OCI-LY1 (cell line): Measurements from ENCODE around the gene DTHD1.

Source experiments
- H2AFZ ChIP-seq: fragments of 200-600 bp; sonication (generic), shearing (Covaris generic); 2 replicates; pipeline ENCODE4 v1.6.0; 2014; ENCODE audit warnings: antibody characterized with exemption, mild to moderate bottlenecking, low read length
- H3F3A ChIP-seq: fragments of 200-600 bp; sonication (generic), shearing (Covaris generic); 2 replicates; pipeline ENCODE4 v1.6.0; 2014; ENCODE audit warnings: mild to moderate bottlenecking, antibody characterized with exemption, low read length, moderate library complexity; ENCODE audit not compliant: insufficient read depth
- H3K27ac ChIP-seq: fragments of 200-600 bp; sonication (generic); 2 replicates; pipeline ENCODE4 v1.5.1; 2014; ENCODE audit warnings: low read length, mixed run types, mild to moderate bottlenecking, low read depth; ENCODE audit not compliant: poor library complexity, severe bottlenecking
- H3K27me3 ChIP-seq: fragments of 200-600 bp; sonication (generic); 2 replicates; pipeline ENCODE4 v1.6.0; 2014; ENCODE audit warnings: antibody characterized with exemption, mild to moderate bottlenecking, low read length, moderate library complexity; ENCODE audit not compliant: insufficient read depth
- H3K36me3 ChIP-seq: fragments of 200-600 bp; sonication (generic); 2 replicates; pipeline ENCODE4 v1.6.1; 2014; ENCODE audit warnings: mild to moderate bottlenecking, antibody characterized with exemption, low read length, moderate library complexity, mixed read lengths; ENCODE audit not compliant: insufficient read depth
- H3K4me1 ChIP-seq: fragments of 200-600 bp; sonication (generic); 2 replicates; pipeline ENCODE4 v1.5.1; 2014; ENCODE audit warnings: mild to moderate bottlenecking, low read length, moderate library complexity; ENCODE audit not compliant: insufficient read depth, severe bottlenecking
- H3K4me2 ChIP-seq: fragments of 200-600 bp; sonication (generic), shearing (Covaris generic); 2 replicates; pipeline ENCODE4 v1.6.1; 2014; ENCODE audit warnings: low read length
- H3K4me3 ChIP-seq: fragments of 200-600 bp; sonication (generic); 2 replicates; pipeline ENCODE4 v1.5.1; 2014; ENCODE audit warnings: low read length, low read depth, mild to moderate bottlenecking, mixed read lengths; ENCODE audit not compliant: poor library complexity, severe bottlenecking
- H3K79me2 ChIP-seq: fragments of 200-600 bp; shearing (Covaris generic); 2 replicates; pipeline ENCODE4 v1.6.1; 2016; ENCODE audit warnings: mixed run types, low read length, mixed read lengths; ENCODE audit not compliant: insufficient read depth
- H3K9ac ChIP-seq: fragments of 200-600 bp; sonication (generic), shearing (Covaris generic); 2 replicates; pipeline ENCODE4 v1.6.1; 2014; ENCODE audit warnings: mild to moderate bottlenecking, low read length, mixed read lengths
- H3K9me2 ChIP-seq: fragments of 200-600 bp; sonication (generic), shearing (Covaris generic); 2 replicates; pipeline ENCODE4 v1.6.1; 2014; ENCODE audit warnings: low read depth, mild to moderate bottlenecking, low read length, mixed read lengths
- H3K9me3 ChIP-seq: fragments of 200-600 bp; shearing (Covaris generic); 2 replicates; pipeline ENCODE4 v1.6.1; 2014; ENCODE audit warnings: low read length, mixed read lengths
- H4K20me1 ChIP-seq: fragments of 200-600 bp; sonication (generic), shearing (Covaris generic); 2 replicates; pipeline ENCODE4 v1.6.0; 2016; ENCODE audit warnings: mild to moderate bottlenecking, low read length; ENCODE audit not compliant: insufficient read depth
- CTCF ChIP-seq: fragments of 200-600 bp; sonication (generic), shearing (Covaris generic); IDR thresholded peaks from 2 replicates; pipeline ENCODE4 v1.5.1; 2017; ENCODE audit warnings: mild to moderate bottlenecking, antibody characterized with exemption, low read length, moderate library complexity, mixed read lengths
- EZH2 ChIP-seq: fragments of 200-600 bp; sonication (generic), shearing (Covaris generic); IDR thresholded peaks from 2 replicates; pipeline ENCODE4 v1.8.0; 2017; ENCODE audit warnings: borderline replicate concordance, mixed run types, mild to moderate bottlenecking, antibody characterized with exemption, low read length, moderate library complexity, mixed read lengths

The DTHD1 gene

DNA sequence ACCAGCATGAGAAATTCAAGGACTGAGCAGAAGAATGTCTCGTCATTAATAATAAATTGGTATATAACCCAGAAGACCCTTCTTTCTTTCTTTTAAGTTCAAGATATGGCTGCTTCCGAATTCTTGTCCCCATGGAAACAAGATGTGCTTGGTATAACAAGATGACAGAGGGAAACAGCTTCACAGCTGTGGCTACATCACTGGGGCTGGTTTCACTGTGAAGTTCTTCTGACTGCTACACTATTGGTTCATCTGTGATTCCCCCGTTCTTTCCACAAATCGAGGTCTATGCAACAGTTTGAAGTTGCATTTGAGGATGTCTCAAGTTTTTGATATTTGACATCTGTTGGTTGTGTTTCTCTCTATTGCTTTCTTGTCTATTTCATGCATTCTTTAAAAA is 12.3 kb upstream of the DTHD1 start:
- H2AFZ ChIP-seq: no peak overlapping the region
- H3K9me2 ChIP-seq: no peaks in the 10 kb centered on the region
- TF ChIP-seq EZH2: no peak
- TF ChIP-seq CTCF: no peak
- no peaks in the 10 kb centered on the region for H3F3A ChIP-seq
- H3K79me2 ChIP-seq: no peaks in the 10 kb centered on the region
- no peak overlapping the region for H3K9ac ChIP-seq
- peak overlapping the region; percentile 31; the same call in 1 of the 2 replicates for H3K4me2 ChIP-seq
- peak overlapping the region; percentile 82 for H3K27ac ChIP-seq
- no peak overlapping the region for H3K4me3 ChIP-seq
- peaks cover 80% of the 10 kb centered on the region for H3K4me1 ChIP-seq
- H4K20me1 ChIP-seq: no peaks in the 10 kb centered on the region
- H3K9me3 ChIP-seq: no peaks in the 10 kb centered on the region
- H3K27me3 ChIP-seq: no peaks in the 10 kb centered on the region
- H3K36me3 ChIP-seq: no peaks in the 10 kb centered on the region

GRCh38 chr4:36269533-36270173 is 11.8 kb upstream of the DTHD1 start:
- Histone ChIP-seq H3K4me3 (no peak overlapping the region), H2AFZ (no peak overlapping the region), H3K9me3 (no peaks in the 10 kb centered on the region), H3K79me2 (no peaks in the 10 kb centered on the region), H3K36me3 (no peaks in the 10 kb centered on the region), H4K20me1 (no peaks in the 10 kb centered on the region), H3K27me3 (no peaks in the 10 kb centered on the region), H3K27ac (peak overlapping the region; percentile 82), H3K4me1 (peaks cover 75% of the 10 kb centered on the region), H3K4me2 (peak overlapping the region; percentile 31; the same call in 1 of the 2 replicates), H3K9ac (no peak overlapping the region), H3K9me2 (no peaks in the 10 kb centered on the region), H3F3A (no peaks in the 10 kb centered on the region)
- TF ChIP-seq CTCF: no peak

DNA sequence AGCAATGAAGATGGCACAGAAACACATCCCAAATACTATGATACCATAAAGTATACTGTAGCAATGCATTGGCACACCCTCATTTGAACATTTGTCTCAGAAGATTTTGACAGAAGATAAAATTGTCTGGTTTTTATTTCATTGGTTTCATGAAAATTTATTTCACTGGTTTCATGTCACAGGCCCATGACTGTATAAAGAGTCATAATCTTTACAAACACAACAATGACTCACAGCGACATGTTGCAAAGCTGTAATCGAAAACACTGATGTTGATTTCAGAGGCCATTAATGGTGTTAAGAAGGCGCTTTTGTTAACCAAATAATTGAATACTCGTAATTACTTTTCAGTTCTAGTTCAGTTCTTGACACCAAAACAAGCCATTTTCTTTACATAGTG is 8.1 kb upstream of the DTHD1 start:
- H3K4me2 ChIP-seq: no peak overlapping the region
- no peak overlapping the region for H3K9ac ChIP-seq
- no peak overlapping the region for H2AFZ ChIP-seq
- no peak overlapping the region for H3K27ac ChIP-seq
- peaks cover 64% of the 10 kb centered on the region for H3K4me1 ChIP-seq
- H3K79me2 ChIP-seq: no peaks in the 10 kb centered on the region
- H3K4me3 ChIP-seq: no peak overlapping the region
- no peaks in the 10 kb centered on the region for H3K9me3 ChIP-seq
- H4K20me1 ChIP-seq: no peaks in the 10 kb centered on the region
- no peaks in the 10 kb centered on the region for H3K36me3 ChIP-seq
- H3K9me2 ChIP-seq: no peaks in the 10 kb centered on the region
- no peaks in the 10 kb centered on the region for H3F3A ChIP-seq
- TF ChIP-seq EZH2 (no peak), CTCF (no peak)
- no peaks in the 10 kb centered on the region for H3K27me3 ChIP-seq
